HEK293 (cell line): ENCODE results near the gene PWWP2B.

Source experiments
- REPIN1 ChIP-seq: fragments of 450-650 bp; formaldehyde crosslinking; IDR thresholded peaks from 2 replicates; pipeline ENCODE4 v1.5.1; 2017; ENCODE audit warnings: missing biosample characterization, missing genetic modification characterization, low read depth
- TCF7L2 ChIP-seq: IDR thresholded peaks from 2 replicates; pipeline ENCODE4 v1.6.1; 2011; ENCODE audit warnings: low read depth, mild to moderate bottlenecking, inconsistent platforms, low read length, moderate library complexity, borderline replicate concordance
- ZBTB7A ChIP-seq: fragments of 450-650 bp; formaldehyde crosslinking; IDR thresholded peaks from 2 replicates; pipeline ENCODE4 v1.5.1; 2016; ENCODE audit warnings: low read depth, missing biosample characterization, missing genetic modification characterization
- ZNF169 ChIP-seq: fragments of 450-650 bp; formaldehyde crosslinking; IDR thresholded peaks from 2 replicates; pipeline ENCODE4 v1.5.1; 2016; ENCODE audit warnings: missing biosample characterization, missing genetic modification characterization
- ZNF274 ChIP-seq, 2 experiments: fragments of 200-500 bp in 1 of 2; fragments of 450-650 bp in 1 of 2; sonication (Bioruptor generic) in 1 of 2; formaldehyde crosslinking in 1 of 2; IDR thresholded peaks; 2 replicates each; pipeline versions ENCODE4 v1.5.1 to v1.6.1; 2014 to 2016; ENCODE audit warnings: borderline replicate concordance in 1 of 2, inconsistent platforms in 1 of 2, low read length in 1 of 2, missing biosample characterization in 1 of 2, missing genetic modification characterization in 1 of 2
- ZNF514 ChIP-seq: fragments of 450-650 bp; formaldehyde crosslinking; IDR thresholded peaks from 2 replicates; pipeline ENCODE4 v1.5.1; 2016; ENCODE audit warnings: missing biosample characterization, missing genetic modification characterization
- TF ChIP-seq, protein P1 (sequence below): fragments of 450-650 bp; formaldehyde crosslinking; IDR thresholded peaks from 2 replicates; pipeline ENCODE4 v1.5.1; 2016; ENCODE audit warnings: missing biosample characterization, missing genetic modification characterization
- TF ChIP-seq, protein P2 (sequence below): fragments of 450-650 bp; formaldehyde crosslinking; IDR thresholded peaks from 2 replicates; pipeline ENCODE4 v1.5.1; 2016; ENCODE audit warnings: missing biosample characterization, missing genetic modification characterization
- TF ChIP-seq, protein P3 (sequence below): fragments of 450-650 bp; formaldehyde crosslinking; IDR thresholded peaks from 2 replicates; pipeline ENCODE4 v1.5.1; 2016; ENCODE audit warnings: missing biosample characterization, missing genetic modification characterization

DNA sequence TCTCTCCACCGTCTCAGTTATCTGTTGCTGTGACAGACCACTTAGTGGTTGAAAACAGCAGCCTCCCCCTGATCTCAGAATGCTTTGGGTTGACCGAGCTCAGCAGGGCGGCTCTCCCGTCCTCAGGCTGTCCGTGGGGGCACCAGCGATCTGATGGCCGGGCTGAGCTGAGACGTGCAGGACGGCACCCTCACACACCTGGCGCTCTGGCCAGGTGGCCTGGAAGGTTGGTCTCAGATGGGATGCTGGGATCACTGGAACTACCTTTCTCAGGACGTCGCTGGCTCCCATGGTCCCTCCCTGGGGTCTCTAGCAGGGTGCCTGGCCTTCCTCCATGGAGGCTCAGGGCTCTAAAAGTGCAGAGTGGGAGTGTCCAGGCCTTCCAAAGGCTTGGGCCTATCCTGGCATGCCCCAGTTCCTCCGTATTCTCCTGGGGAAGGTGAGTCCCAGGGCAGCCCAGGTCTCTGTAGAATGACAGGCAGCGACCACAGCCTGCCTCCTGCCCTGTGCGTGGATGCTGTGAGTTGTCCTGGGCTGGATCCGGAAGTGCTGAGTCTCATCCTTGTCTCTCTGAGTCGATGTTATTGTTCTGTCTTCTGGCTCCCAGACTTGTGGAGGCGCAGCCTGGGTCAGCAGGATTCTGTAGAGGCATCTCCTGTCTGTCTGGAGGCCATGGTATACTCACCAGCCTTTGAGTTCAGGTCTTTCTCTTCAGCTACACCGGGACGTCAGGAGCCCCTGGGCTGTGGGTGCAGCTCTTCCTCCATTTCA is 12.2 kb upstream of the PWWP2B start:
- TF ChIP-seq TCF7L2 (no peak), ZNF514 (tag by site-specific recombination) (no peak), ZNF169 (tag by site-specific recombination) (no peak), ZNF274 (IDR thresholded peaks at IDR 0.05; ENCODE audit: low read length) (no peak), ZNF274 (tag by site-specific recombination; IDR thresholded peaks at IDR 0.05; ENCODE audit: borderline replicate concordance) (no peak), REPIN1 (tag by site-specific recombination) (no peak), ZBTB7A (tag by site-specific recombination) (no peak)
- TF ChIP-seq, protein P1, sequence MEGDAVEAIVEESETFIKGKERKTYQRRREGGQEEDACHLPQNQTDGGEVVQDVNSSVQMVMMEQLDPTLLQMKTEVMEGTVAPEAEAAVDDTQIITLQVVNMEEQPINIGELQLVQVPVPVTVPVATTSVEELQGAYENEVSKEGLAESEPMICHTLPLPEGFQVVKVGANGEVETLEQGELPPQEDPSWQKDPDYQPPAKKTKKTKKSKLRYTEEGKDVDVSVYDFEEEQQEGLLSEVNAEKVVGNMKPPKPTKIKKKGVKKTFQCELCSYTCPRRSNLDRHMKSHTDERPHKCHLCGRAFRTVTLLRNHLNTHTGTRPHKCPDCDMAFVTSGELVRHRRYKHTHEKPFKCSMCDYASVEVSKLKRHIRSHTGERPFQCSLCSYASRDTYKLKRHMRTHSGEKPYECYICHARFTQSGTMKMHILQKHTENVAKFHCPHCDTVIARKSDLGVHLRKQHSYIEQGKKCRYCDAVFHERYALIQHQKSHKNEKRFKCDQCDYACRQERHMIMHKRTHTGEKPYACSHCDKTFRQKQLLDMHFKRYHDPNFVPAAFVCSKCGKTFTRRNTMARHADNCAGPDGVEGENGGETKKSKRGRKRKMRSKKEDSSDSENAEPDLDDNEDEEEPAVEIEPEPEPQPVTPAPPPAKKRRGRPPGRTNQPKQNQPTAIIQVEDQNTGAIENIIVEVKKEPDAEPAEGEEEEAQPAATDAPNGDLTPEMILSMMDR (tag by site-specific recombination) = no peak
- TF ChIP-seq, protein P2, sequence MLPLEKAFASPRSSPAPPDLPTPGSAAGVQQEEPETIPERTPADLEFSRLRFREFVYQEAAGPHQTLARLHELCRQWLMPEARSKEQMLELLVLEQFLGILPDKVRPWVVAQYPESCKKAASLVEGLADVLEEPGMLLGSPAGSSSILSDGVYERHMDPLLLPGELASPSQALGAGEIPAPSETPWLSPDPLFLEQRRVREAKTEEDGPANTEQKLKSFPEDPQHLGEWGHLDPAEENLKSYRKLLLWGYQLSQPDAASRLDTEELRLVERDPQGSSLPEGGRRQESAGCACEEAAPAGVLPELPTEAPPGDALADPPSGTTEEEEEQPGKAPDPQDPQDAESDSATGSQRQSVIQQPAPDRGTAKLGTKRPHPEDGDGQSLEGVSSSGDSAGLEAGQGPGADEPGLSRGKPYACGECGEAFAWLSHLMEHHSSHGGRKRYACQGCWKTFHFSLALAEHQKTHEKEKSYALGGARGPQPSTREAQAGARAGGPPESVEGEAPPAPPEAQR = no peak
- TF ChIP-seq, protein P3, sequence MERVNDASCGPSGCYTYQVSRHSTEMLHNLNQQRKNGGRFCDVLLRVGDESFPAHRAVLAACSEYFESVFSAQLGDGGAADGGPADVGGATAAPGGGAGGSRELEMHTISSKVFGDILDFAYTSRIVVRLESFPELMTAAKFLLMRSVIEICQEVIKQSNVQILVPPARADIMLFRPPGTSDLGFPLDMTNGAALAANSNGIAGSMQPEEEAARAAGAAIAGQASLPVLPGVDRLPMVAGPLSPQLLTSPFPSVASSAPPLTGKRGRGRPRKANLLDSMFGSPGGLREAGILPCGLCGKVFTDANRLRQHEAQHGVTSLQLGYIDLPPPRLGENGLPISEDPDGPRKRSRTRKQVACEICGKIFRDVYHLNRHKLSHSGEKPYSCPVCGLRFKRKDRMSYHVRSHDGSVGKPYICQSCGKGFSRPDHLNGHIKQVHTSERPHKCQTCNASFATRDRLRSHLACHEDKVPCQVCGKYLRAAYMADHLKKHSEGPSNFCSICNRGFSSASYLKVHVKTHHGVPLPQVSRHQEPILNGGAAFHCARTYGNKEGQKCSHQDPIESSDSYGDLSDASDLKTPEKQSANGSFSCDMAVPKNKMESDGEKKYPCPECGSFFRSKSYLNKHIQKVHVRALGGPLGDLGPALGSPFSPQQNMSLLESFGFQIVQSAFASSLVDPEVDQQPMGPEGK (tag by site-specific recombination) = no peak
